ENCODE data around the gene RNF207.

DNA sequence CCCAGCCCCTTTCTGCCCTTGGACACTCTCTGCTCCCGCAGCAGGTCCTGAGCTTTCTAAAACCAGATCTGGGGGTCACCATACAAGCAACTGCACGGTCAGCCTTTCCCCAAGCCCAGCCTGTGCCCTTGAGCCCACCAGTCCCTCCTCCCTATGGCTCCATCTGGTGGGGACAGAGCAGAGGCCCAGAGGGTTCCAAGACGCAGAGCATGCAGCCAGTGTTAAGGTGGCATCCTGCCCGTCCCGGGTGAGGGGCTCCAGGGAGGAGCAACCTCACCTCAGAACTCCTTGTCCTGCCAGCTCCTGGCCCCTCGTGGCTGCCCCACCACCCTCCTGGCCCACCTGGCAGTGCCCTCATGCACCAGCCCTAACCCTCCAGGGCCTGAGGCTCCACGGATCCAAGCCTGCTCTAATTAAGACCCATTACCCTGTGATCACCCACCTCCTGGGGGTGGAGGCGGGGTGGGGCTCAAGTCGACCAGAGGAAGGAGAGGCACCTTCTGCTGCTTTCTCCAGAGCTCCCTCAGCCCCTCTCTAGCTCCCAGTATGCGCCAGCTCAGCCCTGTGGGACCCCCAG lies 34.3 kb upstream of the RNF207 start:
- no peak for TF ChIP-seq EP300 (IDR thresholded peaks at IDR 0.05; ENCODE audit: borderline replicate concordance)
- TF ChIP-seq, protein P1, sequence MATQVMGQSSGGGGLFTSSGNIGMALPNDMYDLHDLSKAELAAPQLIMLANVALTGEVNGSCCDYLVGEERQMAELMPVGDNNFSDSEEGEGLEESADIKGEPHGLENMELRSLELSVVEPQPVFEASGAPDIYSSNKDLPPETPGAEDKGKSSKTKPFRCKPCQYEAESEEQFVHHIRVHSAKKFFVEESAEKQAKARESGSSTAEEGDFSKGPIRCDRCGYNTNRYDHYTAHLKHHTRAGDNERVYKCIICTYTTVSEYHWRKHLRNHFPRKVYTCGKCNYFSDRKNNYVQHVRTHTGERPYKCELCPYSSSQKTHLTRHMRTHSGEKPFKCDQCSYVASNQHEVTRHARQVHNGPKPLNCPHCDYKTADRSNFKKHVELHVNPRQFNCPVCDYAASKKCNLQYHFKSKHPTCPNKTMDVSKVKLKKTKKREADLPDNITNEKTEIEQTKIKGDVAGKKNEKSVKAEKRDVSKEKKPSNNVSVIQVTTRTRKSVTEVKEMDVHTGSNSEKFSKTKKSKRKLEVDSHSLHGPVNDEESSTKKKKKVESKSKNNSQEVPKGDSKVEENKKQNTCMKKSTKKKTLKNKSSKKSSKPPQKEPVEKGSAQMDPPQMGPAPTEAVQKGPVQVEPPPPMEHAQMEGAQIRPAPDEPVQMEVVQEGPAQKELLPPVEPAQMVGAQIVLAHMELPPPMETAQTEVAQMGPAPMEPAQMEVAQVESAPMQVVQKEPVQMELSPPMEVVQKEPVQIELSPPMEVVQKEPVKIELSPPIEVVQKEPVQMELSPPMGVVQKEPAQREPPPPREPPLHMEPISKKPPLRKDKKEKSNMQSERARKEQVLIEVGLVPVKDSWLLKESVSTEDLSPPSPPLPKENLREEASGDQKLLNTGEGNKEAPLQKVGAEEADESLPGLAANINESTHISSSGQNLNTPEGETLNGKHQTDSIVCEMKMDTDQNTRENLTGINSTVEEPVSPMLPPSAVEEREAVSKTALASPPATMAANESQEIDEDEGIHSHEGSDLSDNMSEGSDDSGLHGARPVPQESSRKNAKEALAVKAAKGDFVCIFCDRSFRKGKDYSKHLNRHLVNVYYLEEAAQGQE (IDR thresholded peaks at IDR 0.05; ENCODE audit: low read depth): no peak
- TF ChIP-seq YY1 (IDR thresholded peaks at IDR 0.05; ENCODE audit: low read depth): no peak
- no peak for TF ChIP-seq FOXM1 (IDR thresholded peaks at IDR 0.05; ENCODE audit: borderline replicate concordance, low read depth)
- TF ChIP-seq RAD21 (IDR thresholded peaks at IDR 0.05; ENCODE audit: low read depth): peak; percentile 55; the same call in 1 of the 2 replicates
- TF ChIP-seq EGR1 (IDR thresholded peaks at IDR 0.05): no peak
- no peak for TF ChIP-seq TEAD4 (IDR thresholded peaks at IDR 0.05)
- TF ChIP-seq ZBTB7A (IDR thresholded peaks at IDR 0.05; ENCODE audit: low read depth): no peak
- TF ChIP-seq, protein P2, sequence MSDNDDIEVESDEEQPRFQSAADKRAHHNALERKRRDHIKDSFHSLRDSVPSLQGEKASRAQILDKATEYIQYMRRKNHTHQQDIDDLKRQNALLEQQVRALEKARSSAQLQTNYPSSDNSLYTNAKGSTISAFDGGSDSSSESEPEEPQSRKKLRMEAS (IDR thresholded peaks at IDR 0.05): no peak
- TF ChIP-seq CEBPB (IDR thresholded peaks at IDR 0.05): no peak
